HG02938 (cell line): Measurements from ENCODE around the gene EXOSC5.
"Not testable (repeated sequence)": the region's sequence is repeated elsewhere in the genome, so short reads cannot be mapped to it uniquely, and the experiment has no call there.

Experiments
- ATAC-seq: cut with Tn5 transposase; IDR thresholded peaks from one replicate; pipeline ENCODE4 v1.9.1; 2021; ENCODE audit warnings: mild to moderate bottlenecking, moderate library complexity; ENCODE audit not compliant: unreplicated experiment

The EXOSC5 gene

DNA sequence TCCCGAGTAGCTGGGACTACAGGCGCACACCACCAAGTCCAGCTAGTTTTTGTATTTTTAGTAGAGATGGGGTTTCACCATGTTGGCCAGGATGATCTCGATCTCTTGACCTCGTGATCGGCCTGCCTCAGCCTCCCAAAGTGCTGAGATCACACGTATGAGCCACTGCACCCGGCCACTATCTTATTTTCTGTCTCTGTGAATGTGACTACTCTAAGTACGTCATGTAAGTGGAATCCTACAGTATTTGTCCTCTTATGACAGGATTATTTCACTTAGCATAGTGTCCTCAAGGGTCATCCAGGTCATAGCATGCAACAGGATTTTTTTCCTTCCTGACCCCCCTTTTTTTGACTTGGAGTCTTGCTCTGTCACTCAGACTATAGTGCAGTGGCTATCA, 25.6 kb downstream of the EXOSC5 start:
- no peak for ATAC-seq

DNA sequence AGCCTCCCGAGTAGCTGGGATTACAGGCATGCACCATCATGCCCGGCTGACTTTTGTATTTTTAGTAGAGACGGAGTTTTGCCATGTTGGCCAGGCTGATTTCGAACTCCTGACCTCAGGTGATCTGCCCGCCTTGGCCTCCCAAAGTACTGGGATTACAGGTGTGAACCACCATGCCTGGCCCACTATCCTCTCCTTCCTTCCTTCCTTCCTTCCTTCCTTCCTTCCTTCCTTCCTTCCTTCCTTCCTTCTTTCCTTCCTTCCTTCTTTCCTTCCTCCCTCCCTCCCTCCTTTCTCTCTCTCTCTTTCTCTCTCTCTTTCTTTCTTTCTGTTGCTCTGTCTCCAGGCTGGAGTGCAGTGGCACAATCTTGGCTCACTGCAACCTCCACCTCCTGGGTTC, 26.0 kb downstream of the EXOSC5 start:
- not testable (repeated sequence) for ATAC-seq

DNA sequence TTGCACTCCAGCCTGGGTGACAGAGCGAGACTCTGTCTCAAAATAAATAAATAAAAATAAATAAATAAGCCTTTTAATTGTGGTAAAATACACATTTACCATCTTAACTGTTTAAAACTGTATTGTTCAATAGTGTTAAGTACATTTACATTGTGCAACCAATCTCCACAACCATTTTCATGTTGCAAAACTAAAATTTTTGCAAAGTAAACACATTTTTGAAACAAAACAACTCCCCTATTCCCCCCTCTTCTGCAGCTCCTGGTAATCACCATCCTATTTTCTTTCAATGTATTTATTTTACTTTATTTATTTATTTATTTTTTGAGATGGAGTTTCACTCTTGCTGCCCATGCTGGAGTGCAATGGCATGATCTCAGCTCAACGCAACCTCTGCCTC, 27.4 kb downstream of the EXOSC5 start:
- no peak for ATAC-seq

DNA sequence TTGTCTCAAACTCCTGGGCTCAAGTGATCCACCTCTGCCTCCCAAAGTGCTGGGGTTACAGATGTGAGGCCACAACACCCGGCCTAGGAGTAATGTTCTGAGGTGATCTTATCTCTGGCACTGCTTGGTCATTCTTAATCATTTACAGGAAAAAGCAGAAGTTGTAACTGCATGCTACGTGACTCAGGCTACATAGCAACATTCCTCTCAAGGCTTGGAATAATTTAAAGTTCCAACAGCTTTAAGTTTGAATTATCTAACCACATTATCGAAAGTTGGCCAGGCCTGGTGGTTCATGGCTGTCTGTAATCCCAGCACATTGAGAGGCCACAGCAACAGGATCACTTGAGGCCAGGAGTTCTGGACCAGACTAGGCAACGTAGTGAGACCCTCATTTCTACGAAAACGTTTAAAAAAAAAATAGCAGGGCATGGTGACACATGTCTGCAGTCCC, 29.3 kb downstream of the EXOSC5 start:
- ATAC-seq: no peak

GRCh38 chr19:41366089-41366488, 31.1 kb downstream of the EXOSC5 start:
- ATAC-seq: no peak

DNA sequence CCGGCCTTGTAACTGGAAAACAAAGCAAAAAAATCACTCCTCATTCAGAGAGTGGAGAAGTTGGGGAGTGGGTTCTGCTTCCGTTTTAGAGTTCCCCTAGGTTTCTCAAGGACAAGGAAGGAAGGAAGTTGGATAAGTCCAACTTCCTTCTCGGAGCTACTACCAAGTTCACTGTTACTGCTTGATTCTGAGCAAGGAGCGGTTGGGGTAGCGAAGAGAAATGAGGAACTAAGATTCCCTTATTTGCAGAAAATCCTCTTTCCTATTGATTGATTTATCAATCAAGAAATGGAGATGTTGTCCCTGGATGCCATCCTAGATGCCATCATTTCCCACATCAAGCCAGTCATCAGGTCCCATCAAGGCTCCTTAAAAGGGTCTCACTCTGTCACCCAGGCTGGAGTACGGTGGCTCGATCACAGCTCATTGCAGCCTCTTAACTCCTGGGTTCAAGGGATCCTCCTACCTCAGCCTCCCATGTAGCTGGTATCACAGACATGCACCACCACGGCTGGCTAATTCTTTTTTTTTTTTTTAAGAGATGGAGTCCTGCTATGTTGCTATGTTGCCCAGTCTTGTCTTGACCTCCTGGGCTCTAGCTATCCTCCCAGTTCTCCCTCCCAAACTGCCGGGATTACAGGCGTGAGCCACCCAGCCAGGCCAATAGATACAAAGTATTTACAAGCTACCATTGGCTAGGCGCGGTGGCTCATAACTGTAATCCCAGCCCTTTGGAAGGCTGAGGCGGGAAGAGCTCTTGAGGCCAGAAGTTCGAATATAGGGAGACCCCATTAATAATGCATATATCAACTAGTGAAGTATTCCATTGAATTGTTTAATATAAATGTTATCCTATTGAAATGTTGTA, 32.4 kb downstream of the EXOSC5 start:
- no peak for ATAC-seq

- peak; percentile 77 for ATAC-seq
Measured at GRCh38 chr19:41363753-41364523, 33.2 kb downstream of the EXOSC5 start, which contains the start of gene B9D2. Gene B9D2 (minus strand): TSS chr19:41364149. CDS start chr19:41363519, 630 bp downstream.

DNA sequence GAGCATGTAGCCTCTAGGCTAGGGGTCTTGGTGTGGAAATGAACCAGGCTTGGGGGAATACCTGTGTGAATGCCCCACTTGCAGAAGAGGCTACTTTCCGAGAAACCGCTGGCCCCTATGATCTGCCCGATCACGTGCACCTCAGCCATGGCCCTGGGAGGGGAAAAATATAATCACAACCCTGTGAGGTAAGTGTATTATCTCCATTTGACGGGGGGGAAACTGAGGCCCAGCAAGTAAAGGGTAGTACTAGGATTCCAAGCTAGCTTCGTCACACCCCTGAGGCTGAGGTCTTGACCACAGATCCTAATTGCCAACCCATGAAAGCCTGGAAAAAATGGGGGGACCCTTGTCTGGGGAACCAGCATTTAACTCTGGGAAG, 33.8 kb downstream of the EXOSC5 start:
- no peak for ATAC-seq

DNA sequence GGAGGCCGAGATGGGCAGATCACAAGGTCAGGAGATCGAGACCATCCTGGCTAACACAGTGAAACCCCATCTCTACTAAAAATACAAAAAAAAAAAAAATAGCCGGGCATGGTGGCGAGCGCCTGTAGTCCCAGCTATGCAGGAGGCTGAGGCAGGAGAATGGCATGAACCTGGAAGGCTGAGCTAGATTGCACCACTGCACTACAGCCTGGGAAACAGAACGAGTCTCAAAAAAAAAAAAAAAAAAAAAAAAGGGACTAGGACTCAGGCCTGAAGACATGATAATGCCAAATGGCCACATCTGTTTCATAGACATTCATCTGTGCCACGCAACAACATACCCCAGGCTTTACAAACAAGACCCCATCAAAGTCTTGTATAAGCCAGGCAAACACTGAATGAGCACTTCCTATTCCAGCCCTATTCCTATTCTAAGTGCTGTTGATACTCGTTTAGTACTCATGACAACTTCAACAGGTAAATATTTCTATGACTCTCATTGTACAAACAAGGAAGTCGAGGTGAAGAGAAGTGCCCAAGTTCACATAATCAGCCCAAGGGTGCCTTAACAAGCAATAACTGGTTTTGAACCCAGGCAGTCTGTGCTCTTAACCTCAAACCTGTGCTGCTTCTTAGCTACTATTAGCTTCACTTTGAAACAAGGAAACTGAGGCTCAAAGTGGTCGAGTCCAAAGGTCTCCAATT, 34.9 kb downstream of the EXOSC5 start:
- ATAC-seq: no peak

DNA sequence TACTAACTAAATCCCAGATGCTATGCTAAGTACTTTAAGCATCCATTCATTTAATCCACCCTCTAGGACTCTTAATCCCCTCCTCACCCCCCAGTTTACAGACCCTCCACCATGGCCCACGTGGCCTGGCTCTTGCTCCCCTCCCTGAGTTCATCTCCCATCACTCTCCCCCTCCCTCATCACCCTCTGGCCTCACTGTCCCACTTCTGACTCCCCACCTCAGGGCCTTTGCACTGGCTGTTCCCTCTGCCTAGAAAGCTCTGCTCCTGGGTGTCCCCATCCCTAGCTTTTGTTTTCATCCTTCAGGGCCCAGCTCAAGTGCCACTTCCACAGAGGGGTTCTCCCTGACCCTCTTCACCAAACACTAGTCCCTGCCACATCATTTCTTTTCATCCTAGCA, 37.4 kb downstream of the EXOSC5 start:
- ATAC-seq: no peak

GRCh38 chr19:41357746-41358145, 39.4 kb downstream of the EXOSC5 start:
- ATAC-seq: no peak

DNA sequence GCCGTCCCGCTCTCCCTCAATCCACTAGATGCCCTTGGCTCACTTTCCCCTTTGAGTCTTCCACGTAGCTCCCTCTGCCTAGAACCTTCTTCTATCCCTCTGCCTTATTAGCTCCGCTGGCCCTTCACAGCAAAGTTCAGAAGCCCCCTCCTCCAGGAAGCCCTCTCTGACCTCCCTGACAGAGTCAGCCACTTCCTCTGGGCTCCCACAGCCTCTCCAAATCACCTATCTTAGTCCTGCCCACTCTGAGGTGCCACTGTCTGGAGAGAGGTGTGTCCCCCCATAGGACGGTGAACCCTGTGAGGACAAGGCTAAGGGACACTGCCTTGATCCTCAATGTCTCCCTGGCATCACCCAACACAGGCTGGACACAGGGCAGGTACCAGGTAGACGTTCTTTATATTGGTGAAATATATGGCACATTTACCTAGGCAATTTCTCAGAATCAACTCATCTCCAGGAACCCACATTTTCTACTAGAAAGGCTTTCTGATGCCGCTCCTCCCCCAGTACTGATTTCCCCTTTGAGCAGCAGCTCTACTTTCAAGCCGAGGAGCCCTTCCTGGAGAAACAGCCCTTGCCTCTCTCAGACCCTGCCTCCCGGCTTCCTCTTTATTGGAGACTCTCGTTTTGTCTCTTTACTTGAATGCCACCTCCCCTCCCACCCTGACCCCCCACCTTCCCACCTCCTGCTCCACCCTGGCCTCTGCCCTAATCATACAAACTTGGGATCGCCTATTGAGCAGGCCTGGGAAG, 40.0 kb downstream of the EXOSC5 start:
- no peak for ATAC-seq

DNA sequence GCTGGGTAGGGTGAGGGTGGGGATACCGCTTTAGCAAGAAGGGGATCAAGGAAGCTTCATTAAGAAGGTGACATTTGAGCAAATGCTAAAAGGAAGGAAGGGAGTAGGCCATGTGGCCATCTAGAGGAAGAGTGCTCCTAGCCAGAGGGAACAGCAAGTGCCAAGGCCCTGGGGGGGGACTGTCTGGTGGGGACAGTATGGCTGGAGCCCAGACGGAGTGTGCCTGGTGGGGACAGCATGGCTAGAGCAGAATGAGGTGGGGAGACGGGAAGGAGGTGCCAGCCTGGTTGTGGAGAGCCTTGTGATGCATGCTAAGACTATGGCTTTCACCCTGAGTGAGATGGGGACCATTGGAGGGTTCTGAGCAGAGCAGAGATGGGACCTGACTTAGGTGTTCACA, 41.4 kb downstream of the EXOSC5 start:
- no peak for ATAC-seq

DNA sequence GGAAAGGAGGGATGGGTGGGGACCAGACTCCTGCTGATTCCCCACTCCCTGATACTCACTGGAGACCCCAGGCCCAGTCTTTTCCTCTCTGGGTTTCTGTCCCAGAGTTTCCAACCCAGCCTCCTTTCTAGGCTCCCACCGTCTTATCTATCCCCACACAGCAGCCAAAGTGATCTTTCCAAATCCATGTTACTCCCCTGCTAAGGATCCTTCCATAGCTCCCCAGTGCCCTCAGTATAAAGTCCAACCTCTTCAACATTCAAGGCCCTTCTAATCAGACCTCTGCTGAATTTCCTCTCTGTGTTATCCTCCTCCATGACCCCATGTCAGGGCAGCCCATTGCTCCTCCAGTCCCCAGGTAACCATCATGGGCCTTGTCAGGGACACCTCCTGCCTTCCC, 42.1 kb downstream of the EXOSC5 start:
- no peak for ATAC-seq

GRCh38 chr19:41354343-41354953, 42.7 kb downstream of the EXOSC5 start:
- ATAC-seq: no peak

- ATAC-seq: no peak
Measured at GRCh38 chr19:41353466-41354342, 43.5 kb downstream of the EXOSC5 start, which contains the start of gene TGFB1. Gene TGFB1 (minus strand): TSS chr19:41353922. CDS start chr19:41353044, 878 bp downstream.

DNA sequence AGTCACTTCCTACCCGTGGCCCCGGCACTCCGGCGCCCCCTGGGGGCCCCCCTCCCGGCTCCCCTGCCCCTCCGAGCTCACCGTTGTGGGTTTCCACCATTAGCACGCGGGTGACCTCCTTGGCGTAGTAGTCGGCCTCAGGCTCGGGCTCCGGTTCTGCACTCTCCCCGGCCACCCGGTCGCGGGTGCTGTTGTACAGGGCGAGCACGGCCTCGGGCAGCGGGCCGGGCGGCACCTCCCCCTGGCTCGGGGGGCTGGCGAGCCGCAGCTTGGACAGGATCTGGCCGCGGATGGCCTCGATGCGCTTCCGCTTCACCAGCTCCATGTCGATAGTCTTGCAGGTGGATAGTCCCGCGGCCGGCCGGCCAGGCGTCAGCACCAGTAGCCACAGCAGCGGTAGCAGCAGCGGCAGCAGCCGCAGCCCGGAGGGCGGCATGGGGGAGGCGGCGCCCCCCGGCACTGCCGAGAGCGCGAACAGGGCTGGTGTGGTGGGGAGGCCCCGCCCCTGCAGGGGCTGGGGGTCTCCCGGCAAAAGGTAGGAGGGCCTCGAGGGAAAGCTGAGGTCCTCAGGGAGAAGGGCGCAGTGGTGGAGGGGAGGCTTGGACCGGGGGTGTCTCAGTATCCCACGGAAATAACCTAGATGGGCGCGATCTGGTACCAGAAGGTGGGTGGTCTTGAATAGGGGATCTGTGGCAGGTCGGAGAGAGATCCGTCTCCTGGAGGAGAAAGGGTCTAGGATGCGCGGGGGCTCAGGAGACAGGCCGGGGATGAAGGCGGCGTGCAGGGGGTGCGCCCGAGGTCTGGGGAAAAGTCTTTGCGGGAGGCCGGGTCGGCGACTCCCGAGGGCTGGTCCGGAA, 44.3 kb downstream of the EXOSC5 start:
- no peak for ATAC-seq

GRCh38 chr19:41352279-41352608, 44.9 kb downstream of the EXOSC5 start:
- no peak for ATAC-seq
